HG03280 (cell line): ENCODE results near the gene PRKAR2B.
"Not testable (repeated sequence)": the region's sequence is repeated elsewhere in the genome, so short reads cannot be mapped to it uniquely, and the experiment has no call there.

Experiments
- ATAC-seq: cut with Tn5 transposase; IDR thresholded peaks from one replicate; pipeline ENCODE4 v1.9.1; 2021; ENCODE audit warnings: mild to moderate bottlenecking, moderate library complexity; ENCODE audit not compliant: unreplicated experiment

The PRKAR2B gene

DNA sequence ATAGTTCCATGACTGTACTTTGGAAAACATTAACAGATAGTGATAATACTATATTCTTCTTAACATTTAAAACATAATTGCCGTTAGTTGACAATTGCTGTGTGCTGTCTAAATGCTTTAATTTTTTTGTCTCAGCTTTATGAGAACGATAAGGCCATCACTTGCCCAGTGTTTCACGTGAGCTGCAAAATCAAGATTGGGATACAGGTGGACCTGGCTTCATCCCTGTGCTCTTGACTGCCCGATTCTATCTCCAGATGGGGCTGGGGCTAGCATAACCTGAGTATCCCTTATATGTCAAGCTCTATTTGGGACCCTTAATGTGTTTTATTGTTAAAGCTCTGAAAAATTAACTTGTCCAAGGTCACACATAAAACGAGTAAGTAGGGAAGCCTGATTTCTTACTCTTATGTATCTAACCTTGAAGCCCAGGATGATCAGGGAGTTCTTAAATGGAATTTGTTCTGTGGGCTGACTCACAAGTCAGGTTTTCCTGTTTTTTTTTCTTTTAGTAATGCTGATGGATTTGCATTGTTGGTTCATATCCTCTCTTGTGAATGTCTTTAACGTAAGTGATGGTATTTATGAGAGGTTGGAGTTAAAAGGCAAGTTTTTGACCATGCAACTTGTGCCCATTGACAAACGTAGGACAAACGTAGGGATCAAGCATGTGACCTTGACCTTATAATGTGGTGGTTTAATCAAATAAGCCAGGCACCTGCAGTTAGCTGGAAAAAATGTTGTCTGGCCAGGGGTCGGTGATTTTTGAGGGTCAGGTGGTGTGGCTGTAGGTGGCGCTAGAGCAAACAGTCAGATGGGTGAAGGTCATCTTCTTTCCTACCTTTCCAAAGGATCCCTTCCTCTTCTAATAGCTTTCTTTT is 3.6 kb downstream of the PRKAR2B start:
- no peak for ATAC-seq

DNA sequence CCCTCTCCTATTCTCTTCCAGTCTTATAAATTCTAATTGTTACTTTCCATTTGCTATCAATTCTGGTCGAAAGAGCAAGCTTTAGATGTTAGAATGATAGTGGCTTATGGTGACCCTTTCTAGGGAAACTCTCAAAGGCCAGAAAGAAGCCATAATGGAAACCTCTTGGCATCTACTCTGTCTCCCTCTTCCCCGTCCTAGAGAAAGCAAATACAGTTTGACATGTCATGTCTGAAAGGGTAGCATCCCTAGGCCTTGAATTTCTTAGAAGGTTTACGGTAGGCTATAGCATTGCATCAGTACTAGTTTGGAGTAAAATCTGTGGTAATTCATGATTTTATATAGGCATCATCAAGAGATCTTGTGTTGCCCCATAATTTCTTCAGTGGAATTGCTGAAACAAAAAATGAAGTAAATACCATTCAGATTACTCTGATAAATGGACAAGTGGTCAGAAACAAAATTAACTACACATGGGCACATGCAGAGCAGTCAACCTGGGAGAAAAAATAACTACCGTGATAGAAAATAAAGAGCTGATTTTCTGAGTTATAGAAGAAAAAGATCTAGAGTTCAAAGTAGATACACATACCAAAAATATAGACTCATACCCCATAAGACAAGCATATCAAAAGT is 4.4 kb downstream of the PRKAR2B start:
- no peak for ATAC-seq

DNA sequence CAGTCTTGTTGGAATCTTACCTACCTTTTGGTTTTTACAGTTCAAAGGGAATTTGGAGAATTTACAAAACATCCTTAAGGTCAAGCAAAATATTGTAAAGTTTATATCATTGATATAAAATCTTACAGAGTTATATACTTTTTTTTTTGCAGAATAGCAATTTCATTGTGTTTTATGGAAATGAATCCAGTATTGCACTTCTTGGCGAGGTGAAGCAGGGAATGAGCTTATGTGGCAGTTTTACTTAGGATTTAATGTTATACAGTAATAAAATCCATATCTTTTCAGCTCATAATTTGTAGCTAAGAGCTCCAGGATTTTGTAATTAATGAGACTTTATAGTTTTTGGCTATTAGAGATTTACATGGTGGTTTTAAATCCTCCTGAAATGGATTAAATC is 5.0 kb downstream of the PRKAR2B start:
- ATAC-seq = no peak

DNA sequence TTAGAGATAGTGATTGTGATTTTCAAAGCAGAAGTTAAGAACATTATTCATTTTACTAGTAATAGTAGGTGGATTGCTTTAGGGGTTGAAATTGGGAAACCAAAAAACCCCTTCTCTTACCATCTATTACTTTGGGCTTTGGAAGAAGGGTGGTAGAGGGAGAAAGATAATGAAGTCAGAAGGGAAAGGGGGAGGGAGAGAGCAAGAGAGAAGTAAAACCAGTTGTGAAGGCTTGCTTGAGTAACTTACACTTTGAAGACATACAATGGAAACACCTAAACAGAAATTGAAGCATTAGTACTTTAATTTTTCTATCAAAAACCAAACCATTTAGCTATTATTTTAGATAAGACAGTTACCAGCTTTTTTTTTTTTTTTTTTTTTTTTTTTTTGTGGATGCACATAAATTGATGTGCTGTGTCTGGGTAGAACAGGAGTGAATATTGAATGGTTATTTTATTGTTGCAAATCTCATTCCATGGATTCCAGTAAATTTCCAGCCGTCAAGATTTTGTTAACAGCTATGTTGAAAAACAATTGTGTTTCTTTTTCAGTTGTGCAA is 5.5 kb downstream of the PRKAR2B start:
- no peak for ATAC-seq

DNA sequence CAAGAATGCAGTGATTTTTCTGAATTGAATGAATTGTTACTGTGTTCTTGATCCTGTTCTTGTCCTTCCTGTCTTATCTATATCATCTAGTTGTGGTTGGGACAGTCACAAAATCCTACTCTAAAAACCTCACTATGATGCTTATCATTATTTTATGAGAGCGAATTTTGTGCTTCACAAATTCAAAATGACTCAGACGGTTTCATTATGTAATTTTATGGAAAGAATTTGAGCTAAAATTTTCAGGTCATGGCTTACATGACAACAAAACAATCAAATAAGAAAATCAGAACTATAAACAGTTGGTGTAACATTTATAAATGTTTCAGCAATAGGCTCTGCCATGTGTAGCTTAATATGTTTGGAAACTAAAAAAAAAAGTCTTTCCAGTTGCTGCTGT is 6.9 kb downstream of the PRKAR2B start:
- ATAC-seq = no peak

DNA sequence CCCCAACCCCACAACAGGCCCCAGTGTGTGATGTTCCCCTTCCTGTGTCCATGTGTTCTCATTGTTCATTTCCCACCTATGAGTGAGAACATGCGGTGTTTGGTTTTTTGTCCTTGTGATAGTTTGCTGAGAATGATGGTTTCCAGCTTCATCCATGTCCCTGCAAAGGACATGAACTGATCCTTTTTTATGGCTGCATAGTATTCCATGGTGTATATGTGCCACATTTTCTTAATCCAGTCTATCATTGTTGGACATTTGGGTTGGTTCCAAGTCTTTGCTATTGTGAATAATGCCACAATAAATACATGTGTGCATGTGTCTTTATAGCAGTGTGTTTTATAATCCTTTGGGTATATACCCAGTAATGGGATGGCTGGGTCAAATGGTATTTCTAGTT is 10.5 kb downstream of the PRKAR2B start:
- not testable (repeated sequence) for ATAC-seq

DNA sequence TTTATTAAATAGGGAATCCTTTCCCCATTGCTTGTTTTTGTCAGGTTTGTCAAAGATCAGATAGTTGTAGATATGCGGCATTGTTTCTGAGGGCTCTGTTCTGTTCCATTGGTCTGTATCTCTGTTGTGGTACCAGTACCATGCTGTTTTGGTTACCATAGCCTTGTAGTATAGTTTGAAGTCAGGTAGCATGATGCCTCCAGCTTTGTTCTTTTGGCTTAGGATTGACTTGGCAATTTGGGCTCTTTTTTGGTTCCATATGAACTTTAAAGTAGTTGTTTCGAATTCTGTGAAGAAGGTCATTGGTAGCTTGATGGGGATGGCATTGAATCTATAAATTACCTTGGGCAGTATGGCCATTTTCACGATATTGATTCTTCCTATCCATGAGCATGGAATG is 11.6 kb downstream of the PRKAR2B start:
- ATAC-seq = not testable (repeated sequence)

DNA sequence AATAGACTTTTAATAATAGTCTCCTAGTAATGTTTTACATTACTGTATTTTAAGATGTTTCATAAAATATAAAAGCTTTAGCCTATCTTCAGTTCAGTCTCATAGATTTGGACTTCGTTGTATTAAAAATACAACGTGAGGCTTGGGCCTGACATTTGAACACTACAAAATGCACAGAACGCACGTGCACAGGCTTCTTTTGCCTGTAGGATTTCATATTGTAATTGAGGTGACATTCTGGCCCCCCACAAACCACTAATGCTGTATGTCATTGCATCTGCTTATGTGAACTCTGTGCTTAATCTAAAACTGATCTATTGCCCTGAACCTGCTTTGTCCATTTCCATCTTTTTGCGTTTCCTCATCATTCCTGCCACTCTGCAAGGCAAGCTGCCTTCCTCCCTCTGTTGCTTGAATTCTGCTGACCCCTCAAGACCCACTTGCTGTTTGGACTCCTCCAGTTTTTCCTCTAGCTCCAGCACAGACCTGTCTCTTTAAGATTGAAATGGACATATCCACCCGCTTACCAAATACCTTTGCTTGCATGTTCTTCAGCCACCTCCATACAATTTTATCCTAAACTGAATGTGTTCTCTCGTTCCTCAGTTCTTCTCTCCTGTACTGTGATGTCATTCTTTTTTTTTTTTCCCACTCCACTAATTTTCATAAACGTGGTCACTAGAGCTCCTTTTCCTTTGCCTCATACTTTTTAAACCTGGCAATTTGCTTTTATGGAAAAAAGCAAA is 12.4 kb downstream of the PRKAR2B start:
- no peak for ATAC-seq

DNA sequence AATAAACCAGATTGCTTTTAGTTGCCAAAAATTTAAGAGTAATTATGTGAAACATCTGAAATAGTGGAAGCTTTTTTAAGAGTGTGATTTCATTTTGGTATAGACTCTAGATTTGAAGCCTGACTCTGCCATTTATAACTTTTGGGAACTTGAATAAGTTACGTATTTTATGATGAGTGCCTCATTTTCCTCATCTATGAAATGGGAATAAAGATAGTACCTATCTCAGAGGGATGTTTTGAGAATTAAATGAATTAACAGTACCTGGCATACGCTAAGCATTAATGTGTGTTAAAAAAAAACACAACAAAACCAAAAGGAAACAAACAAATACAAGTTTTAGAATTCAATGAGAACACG is 12.9 kb downstream of the PRKAR2B start:
- ATAC-seq = no peak

DNA sequence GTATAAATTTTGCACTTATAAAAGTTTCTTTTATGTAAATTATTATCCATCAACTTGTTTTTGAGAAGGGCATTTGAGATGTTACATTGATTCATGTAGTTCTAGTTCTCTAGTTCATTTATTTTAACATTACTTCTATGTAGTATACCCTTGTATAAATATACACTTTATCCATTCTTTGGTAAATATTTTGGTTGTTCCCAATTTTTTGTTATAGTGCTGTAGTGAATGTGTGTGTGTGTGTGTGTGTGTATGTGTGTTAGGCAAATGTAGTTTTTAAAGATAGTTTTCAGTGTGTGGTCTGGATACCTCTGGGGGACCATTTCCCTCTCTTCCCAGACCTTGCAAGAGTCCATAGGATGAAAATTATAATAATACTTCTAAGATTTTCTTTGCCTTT is 15.0 kb downstream of the PRKAR2B start:
- no peak for ATAC-seq

DNA sequence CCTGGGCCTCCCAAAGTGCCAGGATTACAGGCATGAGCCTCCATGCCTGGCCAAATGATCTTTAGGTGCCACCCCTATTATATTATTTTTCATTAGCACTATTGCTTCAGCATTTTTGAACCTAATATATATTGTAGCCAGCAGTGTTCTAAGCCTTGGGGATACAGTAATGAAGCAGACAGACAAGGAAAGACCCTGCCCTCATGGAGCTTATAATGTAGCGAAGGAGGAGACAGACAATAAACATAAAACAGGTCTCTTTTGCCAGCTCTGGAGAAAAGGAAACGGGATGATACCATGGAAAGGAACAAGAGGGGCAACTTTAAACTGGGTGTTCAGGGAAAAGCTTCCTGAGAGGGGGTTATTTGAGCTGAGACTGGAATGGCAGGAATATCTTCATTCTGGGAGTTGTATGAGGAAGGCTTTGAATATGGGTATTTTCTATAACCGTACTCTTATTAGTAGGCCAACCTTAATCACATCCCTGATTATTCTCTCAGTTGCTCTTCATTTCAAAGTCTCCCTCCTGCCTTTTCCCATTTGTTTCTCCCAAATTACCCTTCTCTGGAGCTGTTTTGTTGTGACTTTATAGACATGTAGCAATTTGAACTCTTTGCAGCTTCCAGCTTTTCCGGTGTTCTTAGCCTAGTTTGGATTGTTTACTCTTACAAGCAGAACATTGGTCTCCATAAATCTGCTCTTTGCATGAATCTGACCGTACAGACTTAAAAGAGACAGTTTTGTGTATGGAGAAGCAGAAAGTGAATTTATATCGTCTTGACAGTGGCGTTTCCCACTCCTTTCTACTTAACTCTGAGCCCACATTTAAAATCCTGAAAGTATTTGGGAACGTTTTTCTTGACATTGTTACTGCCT is 19.0 kb downstream of the PRKAR2B start:
- no peak for ATAC-seq

DNA sequence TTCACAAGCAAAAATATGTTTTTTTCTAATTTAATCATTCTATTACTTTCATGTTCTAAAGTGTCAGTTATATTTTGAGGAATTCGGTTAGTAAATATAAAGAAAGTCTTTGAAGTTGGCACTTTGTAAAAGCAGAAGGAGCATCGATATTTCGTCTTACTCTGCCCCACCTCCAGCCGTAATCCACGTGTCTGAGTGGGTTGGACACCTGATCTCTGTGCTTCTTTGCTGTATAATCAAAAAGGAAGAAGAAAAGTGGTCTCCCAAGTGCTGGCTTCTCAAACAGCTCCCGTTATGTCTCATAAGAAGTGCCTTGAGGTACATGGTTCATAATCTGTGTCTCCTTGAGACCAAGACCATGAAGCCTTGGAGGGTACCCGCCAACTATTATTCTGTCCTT is 19.8 kb downstream of the PRKAR2B start:
- ATAC-seq = no peak

DNA sequence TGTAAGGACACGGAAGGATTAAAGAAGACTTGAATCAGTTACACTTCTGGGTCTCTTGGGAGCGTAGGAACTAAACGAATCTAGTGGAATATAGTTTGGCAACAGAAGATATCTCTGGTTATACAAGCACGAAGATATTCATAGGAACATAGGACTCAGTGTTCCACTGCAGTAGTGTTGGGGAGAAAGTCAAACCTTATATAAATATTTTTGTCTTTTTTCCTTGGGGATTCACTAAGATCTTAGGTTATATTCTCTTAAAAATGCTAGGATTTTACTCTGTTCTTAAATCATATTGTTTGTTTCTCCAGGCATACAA is 21.4 kb downstream of the PRKAR2B start:
- no peak for ATAC-seq

DNA sequence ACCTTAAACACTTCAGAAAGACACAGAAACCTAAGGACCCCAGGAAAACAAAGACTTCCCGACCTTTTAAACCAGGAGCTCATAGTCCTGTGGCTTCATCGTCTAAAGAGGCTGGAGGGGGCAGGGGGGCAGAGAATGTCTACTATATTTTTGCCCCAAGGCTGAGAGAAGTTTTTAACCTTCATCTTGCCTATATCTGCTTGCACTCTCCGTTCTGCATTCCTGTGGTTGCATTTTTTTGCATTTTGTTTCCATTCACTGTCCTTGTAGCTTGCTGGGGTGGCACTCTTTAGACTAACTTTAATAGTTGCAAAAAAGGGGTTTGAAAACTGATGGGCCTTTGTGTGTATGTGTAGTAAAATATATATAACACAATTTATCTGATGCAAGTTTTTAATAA is 23.7 kb downstream of the PRKAR2B start:
- no peak for ATAC-seq

DNA sequence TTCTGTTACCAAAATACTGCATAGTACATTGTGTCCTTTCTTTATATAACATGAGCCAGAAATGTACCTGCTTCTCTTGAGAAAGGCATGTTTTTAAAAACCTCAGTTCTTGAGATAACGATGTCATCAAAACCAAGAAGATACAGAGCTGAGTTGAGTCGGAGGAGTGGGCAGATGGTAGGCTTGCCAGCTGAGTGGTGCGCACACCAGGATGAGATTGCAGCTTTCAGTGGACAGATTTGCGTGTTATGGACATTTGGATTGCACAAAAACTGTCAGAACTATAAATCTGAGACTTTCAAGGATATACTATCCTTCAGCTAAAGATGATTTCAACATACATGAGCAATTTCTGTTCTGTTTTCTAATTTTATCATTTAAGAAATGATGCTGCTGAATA is 25.0 kb downstream of the PRKAR2B start:
- ATAC-seq = no peak

DNA sequence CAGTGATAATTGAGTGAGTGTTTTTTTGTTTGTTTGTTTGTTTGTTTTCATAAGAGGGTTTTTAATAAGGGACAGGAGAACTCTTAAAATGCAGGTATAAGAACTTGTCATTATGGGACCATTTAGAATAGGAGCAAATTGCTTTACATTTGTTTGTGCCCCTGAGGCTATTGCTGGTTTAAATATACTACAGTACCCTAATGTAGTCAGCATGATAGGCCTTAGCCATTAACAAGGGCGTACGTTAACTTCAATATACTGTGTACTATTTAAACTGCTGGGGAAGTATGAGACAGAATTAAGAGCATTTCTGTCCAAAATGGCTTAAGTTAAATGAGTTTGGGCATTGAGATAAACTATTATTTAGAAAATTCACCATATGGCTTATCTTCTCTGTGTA is 26.2 kb downstream of the PRKAR2B start:
- no peak for ATAC-seq

DNA sequence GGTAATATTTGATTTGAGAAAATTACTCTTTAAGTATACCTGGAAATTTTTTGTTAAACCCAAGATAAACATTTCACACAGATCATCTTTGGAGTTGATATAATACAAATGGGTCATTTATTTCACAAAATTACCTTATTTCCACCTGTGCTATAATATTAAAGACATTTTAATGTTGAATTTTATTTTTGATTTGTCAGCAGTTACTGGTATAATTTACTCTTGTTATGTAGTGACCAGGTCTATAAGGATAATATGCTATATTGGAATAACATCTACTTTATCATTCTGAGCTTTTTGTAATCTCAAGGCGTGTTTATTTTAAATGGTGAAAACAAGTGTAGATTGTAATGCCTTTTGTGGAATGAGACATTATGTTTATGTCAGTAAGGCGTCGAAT is 26.6 kb downstream of the PRKAR2B start:
- no peak for ATAC-seq

DNA sequence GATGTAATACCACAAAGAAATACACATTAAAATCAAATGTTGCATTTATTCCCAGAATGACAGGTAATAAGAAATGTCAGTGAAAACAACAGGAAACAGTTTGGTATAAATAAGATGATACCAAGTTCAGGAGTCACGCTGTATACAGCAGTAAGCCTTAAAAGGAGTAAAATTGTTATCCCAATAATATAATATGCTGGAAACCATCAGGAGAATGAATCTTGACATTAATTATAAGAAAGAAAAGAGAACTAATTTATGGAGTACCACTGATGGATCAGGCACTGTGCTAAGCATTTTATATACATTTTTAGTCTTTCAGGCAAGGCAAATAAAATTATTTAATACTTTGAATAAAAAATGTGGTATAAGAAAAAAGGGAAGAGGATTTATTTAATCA is 27.6 kb downstream of the PRKAR2B start:
- no peak for ATAC-seq

DNA sequence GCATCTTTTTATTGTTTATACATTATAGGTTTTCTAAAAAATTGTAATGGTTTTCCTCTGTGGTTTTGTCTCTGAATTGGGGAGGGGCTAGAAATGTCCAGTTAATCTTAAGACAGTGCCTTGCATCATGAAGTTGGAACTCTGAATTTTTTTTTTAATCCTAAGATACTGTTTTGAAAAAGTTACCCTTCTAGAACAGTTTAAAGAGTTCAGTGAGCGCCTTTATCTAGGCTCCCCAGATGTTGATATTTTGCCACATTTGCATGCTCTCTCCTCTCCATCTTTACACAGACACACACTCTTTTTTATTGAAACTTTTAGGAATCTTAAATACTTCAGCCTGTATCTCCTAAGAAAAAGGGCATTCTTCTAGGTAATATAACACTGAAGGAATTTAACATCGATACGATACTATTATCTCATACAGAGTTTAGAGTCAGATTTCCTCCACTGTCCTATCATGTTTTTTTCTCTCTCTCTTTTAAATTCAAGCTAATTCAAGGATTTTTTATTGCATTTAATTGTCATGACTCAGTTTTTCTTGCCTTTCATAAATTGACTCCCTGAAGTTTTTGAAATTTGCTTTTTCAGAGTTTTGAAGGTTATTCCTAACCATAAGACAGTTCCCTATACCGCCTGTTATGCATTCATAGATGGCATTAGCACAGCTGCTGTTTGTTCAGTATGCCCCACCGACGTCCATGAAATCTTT is 31.5 kb downstream of the PRKAR2B start:
- ATAC-seq = no peak
